Measurements from ENCODE around the gene NCK2. TPM values are rescaled to one million over a fixed set of nuclear protein-coding genes. Genes with fewer than 3 reads are reported as not detected.
A peak's percentile ranks its signal among the peaks of the same experiment; 100 is the strongest.

NCK2 gene
- total and polyA plus RNA-seq, 2 of the 13 experiments (the other 11 are each of a cell fraction or from before 2014, with no cell fraction given): 14.8 to 23.5 TPM

- TF ChIP-seq, protein P1, sequence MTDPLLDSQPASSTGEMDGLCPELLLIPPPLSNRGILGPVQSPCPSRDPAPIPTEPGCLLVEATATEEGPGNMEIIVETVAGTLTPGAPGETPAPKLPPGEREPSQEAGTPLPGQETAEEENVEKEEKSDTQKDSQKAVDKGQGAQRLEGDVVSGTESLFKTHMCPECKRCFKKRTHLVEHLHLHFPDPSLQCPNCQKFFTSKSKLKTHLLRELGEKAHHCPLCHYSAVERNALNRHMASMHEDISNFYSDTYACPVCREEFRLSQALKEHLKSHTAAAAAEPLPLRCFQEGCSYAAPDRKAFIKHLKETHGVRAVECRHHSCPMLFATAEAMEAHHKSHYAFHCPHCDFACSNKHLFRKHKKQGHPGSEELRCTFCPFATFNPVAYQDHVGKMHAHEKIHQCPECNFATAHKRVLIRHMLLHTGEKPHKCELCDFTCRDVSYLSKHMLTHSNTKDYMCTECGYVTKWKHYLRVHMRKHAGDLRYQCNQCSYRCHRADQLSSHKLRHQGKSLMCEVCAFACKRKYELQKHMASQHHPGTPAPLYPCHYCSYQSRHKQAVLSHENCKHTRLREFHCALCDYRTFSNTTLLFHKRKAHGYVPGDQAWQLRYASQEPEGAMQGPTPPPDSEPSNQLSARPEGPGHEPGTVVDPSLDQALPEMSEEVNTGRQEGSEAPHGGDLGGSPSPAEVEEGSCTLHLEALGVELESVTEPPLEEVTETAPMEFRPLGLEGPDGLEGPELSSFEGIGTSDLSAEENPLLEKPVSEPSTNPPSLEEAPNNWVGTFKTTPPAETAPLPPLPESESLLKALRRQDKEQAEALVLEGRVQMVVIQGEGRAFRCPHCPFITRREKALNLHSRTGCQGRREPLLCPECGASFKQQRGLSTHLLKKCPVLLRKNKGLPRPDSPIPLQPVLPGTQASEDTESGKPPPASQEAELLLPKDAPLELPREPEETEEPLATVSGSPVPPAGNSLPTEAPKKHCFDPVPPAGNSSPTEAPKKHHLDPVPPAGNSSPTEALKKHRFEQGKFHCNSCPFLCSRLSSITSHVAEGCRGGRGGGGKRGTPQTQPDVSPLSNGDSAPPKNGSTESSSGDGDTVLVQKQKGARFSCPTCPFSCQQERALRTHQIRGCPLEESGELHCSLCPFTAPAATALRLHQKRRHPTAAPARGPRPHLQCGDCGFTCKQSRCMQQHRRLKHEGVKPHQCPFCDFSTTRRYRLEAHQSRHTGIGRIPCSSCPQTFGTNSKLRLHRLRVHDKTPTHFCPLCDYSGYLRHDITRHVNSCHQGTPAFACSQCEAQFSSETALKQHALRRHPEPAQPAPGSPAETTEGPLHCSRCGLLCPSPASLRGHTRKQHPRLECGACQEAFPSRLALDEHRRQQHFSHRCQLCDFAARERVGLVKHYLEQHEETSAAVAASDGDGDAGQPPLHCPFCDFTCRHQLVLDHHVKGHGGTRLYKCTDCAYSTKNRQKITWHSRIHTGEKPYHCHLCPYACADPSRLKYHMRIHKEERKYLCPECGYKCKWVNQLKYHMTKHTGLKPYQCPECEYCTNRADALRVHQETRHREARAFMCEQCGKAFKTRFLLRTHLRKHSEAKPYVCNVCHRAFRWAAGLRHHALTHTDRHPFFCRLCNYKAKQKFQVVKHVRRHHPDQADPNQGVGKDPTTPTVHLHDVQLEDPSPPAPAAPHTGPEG (CRISPR knock-in tag; IDR thresholded peaks at IDR 0.05): no peak
- TF ChIP-seq ZNF431 (CRISPR knock-in tag; IDR thresholded peaks at IDR 0.05; ENCODE audit: borderline replicate concordance, low read depth): no peak
These were observed 129.8 kb downstream of the NCK2 start (continued) for GRCh38 chr2:105874466-105874865.

DNA sequence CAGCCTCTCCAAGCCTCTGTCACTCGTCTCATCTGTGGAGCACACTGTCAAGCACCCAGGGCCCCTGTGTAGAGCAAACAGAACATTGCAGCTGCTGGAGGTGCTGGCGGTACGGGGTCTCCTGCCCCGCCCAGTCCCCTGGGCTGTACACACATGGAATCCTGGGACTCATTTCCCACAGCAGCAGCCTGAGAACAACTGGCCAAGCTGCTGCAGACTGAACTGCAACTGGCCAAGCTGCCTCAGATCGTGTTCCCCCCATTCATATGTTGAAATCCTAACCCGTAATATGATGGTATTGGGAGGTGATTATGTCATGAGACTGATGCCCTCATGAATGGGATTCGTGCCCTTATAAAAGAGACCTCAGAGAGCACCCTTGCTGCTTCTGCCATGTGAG, 130.5 kb downstream of the NCK2 start:
- 83% methylated on average over 4 of the region's 7 CpGs for whole genome bisulfite sequencing (ENCODE audit: low lambda C conversion rate)
- no peak overlapping the region for H3K4me2 ChIP-seq (ENCODE audit: low read depth, low read length)
- no peaks in the 10 kb centered on the region for H4K20me1 ChIP-seq (ENCODE audit: insufficient read depth, low read length)
- CTCF ChIA-PET (ENCODE audit: low intra/inter-chr PET ratio, low total read pairs): no interaction called here
- H3K27ac ChIP-seq (ENCODE audit: extremely low read length, insufficient read depth, low read length): no peak overlapping the region
- H3K9me3 ChIP-seq (ENCODE audit: low read length): no peaks in the 10 kb centered on the region
- intact Hi-C loops (cut with micrococcal nuclease; ENCODE audit: unreplicated experiment) (loop anchor here (5.0 kb wide), 1 partner anchor 128 kb away; no protein-coding TSS in a partner anchor), in situ Hi-C loops (cut with HindIII; ENCODE audit: extremely low pct_ligation_motif_present, low pct_unique_long_range_greater_than_20kb) (no loop called here)
- no peaks in the 10 kb centered on the region for H3K27me3 ChIP-seq (ENCODE audit: control insufficient read depth in 1 of 2, insufficient read depth in 2 of 2, low read length in 2 of 2)
- POLR2A ChIA-PET: no interaction called here
- H2AFZ ChIP-seq (ENCODE audit: low read length): no peak overlapping the region
- no peak for FAIRE-seq
- peaks cover 41% of the 10 kb centered on the region for H3K4me1 ChIP-seq (ENCODE audit: insufficient read depth, low read length)
- H3K4me3 ChIP-seq (replicated peaks in 1 of 3; ENCODE audit: insufficient read depth in 1 of 3, low read depth in 2 of 3, low read length in 3 of 3): no peak overlapping the region
- no peaks in the 10 kb centered on the region for H3K79me2 ChIP-seq (ENCODE audit: insufficient read depth, low read length)
- peak; percentile 57 for ATAC-seq
- no peaks in the 10 kb centered on the region for H3K36me3 ChIP-seq (replicated peaks in 1 of 2; ENCODE audit: control insufficient read depth in 1 of 2, insufficient read depth in 2 of 2, low read length in 2 of 2)
- TF ChIP-seq, protein P2, sequence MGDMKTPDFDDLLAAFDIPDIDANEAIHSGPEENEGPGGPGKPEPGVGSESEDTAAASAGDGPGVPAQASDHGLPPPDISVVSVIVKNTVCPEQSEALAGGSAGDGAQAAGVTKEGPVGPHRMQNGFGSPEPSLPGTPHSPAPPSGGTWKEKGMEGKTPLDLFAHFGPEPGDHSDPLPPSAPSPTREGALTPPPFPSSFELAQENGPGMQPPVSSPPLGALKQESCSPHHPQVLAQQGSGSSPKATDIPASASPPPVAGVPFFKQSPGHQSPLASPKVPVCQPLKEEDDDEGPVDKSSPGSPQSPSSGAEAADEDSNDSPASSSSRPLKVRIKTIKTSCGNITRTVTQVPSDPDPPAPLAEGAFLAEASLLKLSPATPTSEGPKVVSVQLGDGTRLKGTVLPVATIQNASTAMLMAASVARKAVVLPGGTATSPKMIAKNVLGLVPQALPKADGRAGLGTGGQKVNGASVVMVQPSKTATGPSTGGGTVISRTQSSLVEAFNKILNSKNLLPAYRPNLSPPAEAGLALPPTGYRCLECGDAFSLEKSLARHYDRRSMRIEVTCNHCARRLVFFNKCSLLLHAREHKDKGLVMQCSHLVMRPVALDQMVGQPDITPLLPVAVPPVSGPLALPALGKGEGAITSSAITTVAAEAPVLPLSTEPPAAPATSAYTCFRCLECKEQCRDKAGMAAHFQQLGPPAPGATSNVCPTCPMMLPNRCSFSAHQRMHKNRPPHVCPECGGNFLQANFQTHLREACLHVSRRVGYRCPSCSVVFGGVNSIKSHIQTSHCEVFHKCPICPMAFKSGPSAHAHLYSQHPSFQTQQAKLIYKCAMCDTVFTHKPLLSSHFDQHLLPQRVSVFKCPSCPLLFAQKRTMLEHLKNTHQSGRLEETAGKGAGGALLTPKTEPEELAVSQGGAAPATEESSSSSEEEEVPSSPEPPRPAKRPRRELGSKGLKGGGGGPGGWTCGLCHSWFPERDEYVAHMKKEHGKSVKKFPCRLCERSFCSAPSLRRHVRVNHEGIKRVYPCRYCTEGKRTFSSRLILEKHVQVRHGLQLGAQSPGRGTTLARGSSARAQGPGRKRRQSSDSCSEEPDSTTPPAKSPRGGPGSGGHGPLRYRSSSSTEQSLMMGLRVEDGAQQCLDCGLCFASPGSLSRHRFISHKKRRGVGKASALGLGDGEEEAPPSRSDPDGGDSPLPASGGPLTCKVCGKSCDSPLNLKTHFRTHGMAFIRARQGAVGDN (CRISPR knock-in tag; IDR thresholded peaks at IDR 0.05): peak; percentile 34
- TF ChIP-seq RXRA (CRISPR knock-in tag; IDR thresholded peaks at IDR 0.05) (0 out of 2 replicates have a peak, but pooled peaks have one; percentile 26), ZNF292 (CRISPR knock-in tag; IDR thresholded peaks at IDR 0.05; ENCODE audit: borderline replicate concordance, low read depth) (peak; percentile 19; the same call in 1 of the 2 replicates), ZBTB33 (CRISPR knock-in tag; IDR thresholded peaks at IDR 0.05) (peak; percentile 93)
- TF ChIP-seq, protein P3, sequence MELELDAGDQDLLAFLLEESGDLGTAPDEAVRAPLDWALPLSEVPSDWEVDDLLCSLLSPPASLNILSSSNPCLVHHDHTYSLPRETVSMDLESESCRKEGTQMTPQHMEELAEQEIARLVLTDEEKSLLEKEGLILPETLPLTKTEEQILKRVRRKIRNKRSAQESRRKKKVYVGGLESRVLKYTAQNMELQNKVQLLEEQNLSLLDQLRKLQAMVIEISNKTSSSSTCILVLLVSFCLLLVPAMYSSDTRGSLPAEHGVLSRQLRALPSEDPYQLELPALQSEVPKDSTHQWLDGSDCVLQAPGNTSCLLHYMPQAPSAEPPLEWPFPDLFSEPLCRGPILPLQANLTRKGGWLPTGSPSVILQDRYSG (CRISPR knock-in tag; IDR thresholded peaks at IDR 0.05): no peak
- peak; percentile 36 for DNase-seq (ENCODE audit: low spot score)
- BruUV-seq (replicated peaks): no TSS peak
- no peak overlapping the region for H3K9ac ChIP-seq (ENCODE audit: insufficient read depth, low read depth, low read length)

Data from HepG2 (cell line).